Activated CD8-positive, alpha-beta memory T cell treated with anti-CD3 and anti-CD28 coated beads, Interleukin-2, amount 10 ng/mL, durations not matched to agents 7 days and 5 days (primary cell): ENCODE data around the gene ZNF236. TPM values are rescaled to one million over a fixed set of nuclear protein-coding genes. Genes with fewer than 3 reads are reported as not detected.
"Not testable (repeated sequence)": the region's sequence is repeated elsewhere in the genome, so short reads cannot be mapped to it uniquely, and the experiment has no call there.

ENCODE experiments used
- ATAC-seq: fragments of 150-1000 bp; cut with Tn5 transposase; one replicate; pipeline ENCODE4 v1.10.0; 2021; ENCODE audit warnings: moderate library complexity
- CTCF ChIA-PET: fragments of 350-600 bp; sonication (Branson Sonifier 250); formaldehyde crosslinking; loops from one replicate; lab custom pipeline; 2021; ENCODE audit warnings: antibody characterized with exemption; lab: Charles Lee
- DNase-seq: peaks from one replicate; pipeline ENCODE4 v3.0.0-alpha.2; 2020
- H3K27ac Mint-ChIP-seq: one replicate; pipeline ENCODE4 v1.8.0; 2021; ENCODE audit warnings: mild to moderate bottlenecking, mixed read lengths
- H3K27me3 Mint-ChIP-seq: one replicate; pipeline ENCODE4 v1.8.0; 2021; ENCODE audit warnings: mixed read lengths
- H3K36me3 Mint-ChIP-seq: one replicate; pipeline ENCODE4 v1.8.0; 2021; ENCODE audit warnings: mild to moderate bottlenecking, mixed read lengths
- H3K4me1 Mint-ChIP-seq: one replicate; pipeline ENCODE4 v1.8.0; 2021; ENCODE audit warnings: mixed read lengths
- H3K4me3 Mint-ChIP-seq: one replicate; pipeline ENCODE4 v1.8.0; 2021; ENCODE audit warnings: mild to moderate bottlenecking, moderate library complexity, mixed read lengths
- H3K9me3 Mint-ChIP-seq: one replicate; pipeline ENCODE4 v1.8.0; 2022; ENCODE audit warnings: low read depth, mixed read lengths
- total RNA-seq, 2 experiments: library from RNA; stranded (reverse); gene quantifications; one replicate each; pipeline ENCODE4 v1.2.3, GENCODE V29; 2021

Gene ZNF236
- total RNA-seq, 2 experiments from 2014 or later, result 16.8 to 22.9 TPM

DNA sequence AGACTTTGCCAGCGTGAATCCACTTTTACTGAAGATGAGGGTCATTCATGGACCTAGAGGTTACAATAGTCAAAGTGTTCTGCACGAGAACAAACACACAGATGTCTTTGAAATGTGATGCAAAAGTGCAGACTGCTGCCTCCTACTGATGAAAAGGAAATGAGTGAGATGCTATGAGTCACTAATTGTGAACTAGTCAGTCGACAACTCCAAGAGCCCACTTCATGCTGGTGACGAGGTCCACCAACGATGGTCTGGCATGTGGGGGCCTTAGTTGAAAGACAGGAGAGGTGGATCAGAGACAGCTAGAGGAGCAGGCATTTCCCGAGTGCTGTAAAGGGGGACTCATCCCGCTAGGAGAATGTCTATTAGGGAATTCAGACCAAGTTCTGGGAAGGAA, 17.1 kb upstream of the ZNF236 start:
- Mint-ChIP-seq H3K4me1 (peaks cover 7% of the 10 kb centered on the region), H3K9me3 (no peaks in the 10 kb centered on the region), H3K27ac (no peak overlapping the region), H3K36me3 (peaks cover 1% of the 10 kb centered on the region), H3K27me3 (peaks cover 15% of the 10 kb centered on the region), H3K4me3 (no peak overlapping the region)
- CTCF ChIA-PET, result interaction anchor here (0.9 kb wide), 1 partner anchor 178 kb away, joined by 3 read pairs; no protein-coding TSS in a partner anchor
- ATAC-seq (no peak), DNase-seq (no peak)

DNA sequence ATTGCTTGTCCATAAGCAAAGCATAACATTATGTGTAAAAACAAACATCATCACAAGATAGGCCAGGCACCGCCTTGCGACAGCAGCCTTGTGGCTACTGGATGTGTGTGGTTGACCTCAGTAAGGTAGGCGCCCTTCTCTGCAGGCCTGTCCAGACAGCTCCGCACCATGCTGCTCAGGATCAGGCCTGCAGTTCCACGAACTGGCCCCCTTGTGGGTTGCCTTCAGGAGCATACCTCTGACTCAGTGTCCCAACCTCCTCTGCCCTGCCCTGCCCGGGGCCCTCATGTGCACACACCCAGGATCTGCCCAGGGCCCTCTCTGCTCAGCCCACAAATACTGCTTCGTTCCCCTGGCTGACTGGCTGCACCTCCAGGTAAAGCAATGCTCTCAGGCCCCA, 16.1 kb upstream of the ZNF236 start:
- peaks cover 1% of the 10 kb centered on the region for H3K36me3 Mint-ChIP-seq
- no peaks in the 10 kb centered on the region for H3K9me3 Mint-ChIP-seq
- H3K27ac Mint-ChIP-seq, result no peak overlapping the region
- no peak for ATAC-seq
- peaks cover 6% of the 10 kb centered on the region for H3K27me3 Mint-ChIP-seq
- no peak for DNase-seq
- CTCF ChIA-PET, result interaction anchor here (0.9 kb wide), 1 partner anchor 176 kb away, joined by 3 read pairs; no protein-coding TSS in a partner anchor
- H3K4me1 Mint-ChIP-seq, result peaks cover 7% of the 10 kb centered on the region
- H3K4me3 Mint-ChIP-seq, result no peak overlapping the region

DNA sequence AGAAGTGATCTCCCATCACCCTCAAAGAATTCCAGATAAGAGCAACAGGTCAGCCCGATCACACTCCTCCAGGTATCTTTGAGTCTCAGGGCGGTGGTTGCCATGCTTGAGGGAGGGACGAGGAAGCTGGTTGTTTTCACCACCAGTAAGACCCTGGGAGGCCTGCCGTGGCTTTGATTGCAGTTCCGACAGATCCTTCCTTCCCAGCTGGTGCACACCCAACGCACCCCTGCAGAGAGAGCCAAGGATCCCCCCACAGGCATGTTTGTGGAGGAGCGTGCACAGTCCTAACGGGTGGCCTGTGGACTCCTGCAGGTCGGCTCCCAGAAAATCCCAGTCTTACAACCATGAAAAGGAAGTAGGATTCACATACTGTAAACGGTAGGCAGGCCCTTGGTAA, 13.8 kb upstream of the ZNF236 start:
- Mint-ChIP-seq H3K36me3 (peaks cover 1% of the 10 kb centered on the region), H3K4me3 (no peak overlapping the region), H3K4me1 (peaks cover 4% of the 10 kb centered on the region), H3K9me3 (no peaks in the 10 kb centered on the region), H3K27me3 (no peaks in the 10 kb centered on the region), H3K27ac (no peak overlapping the region)
- CTCF ChIA-PET, result interaction anchor here (0.7 to 1.3 kb wide), 3 partner anchors 9 to 114 kb away, joined by 3 to 4 read pairs (median 4); no protein-coding TSS in a partner anchor
- ATAC-seq (no peak), DNase-seq (no peak)

DNA sequence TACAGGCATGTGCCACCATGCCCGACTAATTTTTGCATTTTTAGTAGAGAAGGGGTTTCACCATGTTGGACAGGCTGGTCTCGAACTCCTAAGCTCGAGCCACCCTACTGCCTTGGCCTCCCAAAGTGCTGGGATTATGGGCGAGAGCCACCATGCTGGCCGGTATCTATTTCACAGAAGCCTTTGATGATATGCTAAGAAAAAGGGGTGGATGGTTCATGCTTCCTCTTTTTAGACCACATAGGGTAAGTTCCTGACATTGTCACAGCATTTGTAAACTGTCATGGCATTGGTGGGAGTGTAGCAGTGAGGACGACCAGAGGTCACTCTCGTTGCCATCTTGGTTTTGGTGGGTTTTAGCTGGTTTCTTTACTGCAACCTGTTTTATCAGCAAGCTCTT, 10.8 kb upstream of the ZNF236 start:
- DNase-seq, H3K27ac Mint-ChIP-seq, H3K27me3 Mint-ChIP-seq, H3K4me1 Mint-ChIP-seq, ATAC-seq, H3K4me3 Mint-ChIP-seq, H3K9me3 Mint-ChIP-seq: not testable (repeated sequence)
- CTCF ChIA-PET, result interaction anchor here (1.5 to 5.4 kb wide), 2 partner anchors 8 to 9 kb away, joined by 8 to 42 read pairs; no protein-coding TSS in a partner anchor
- H3K36me3 Mint-ChIP-seq, result peaks cover 16% of the 10 kb centered on the region

DNA sequence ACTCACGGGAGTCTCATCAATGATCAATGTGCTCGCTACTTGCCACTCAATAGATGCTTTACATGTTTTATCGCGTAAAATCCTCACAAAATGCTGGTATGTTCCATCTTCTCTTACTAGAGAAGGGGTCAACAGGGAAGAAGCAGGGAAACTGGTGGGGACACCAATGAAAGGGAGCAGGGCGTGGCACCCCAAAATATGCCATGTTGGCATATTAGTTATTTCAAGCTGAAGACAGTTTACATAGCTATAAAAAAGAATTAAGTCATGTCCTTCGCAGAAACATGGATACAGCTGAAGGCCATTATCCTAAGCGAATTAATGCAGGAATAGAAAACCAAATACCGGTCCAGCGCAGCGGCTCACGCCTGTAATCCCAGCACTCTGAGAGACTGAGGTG, 8.1 kb upstream of the ZNF236 start:
- Mint-ChIP-seq H3K4me1 (peaks cover 9% of the 10 kb centered on the region), H3K9me3 (no peaks in the 10 kb centered on the region), H3K4me3 (no peak overlapping the region), H3K27ac (no peak overlapping the region), H3K27me3 (no peaks in the 10 kb centered on the region), H3K36me3 (peaks cover 20% of the 10 kb centered on the region)
- ATAC-seq, result no peak
- CTCF ChIA-PET, result interaction anchor here (0.6 to 5.4 kb wide), 3 partner anchors 12 to 33 kb away, joined by 3 to 42 read pairs (median 3); no protein-coding TSS in a partner anchor
- no peak for DNase-seq

DNA sequence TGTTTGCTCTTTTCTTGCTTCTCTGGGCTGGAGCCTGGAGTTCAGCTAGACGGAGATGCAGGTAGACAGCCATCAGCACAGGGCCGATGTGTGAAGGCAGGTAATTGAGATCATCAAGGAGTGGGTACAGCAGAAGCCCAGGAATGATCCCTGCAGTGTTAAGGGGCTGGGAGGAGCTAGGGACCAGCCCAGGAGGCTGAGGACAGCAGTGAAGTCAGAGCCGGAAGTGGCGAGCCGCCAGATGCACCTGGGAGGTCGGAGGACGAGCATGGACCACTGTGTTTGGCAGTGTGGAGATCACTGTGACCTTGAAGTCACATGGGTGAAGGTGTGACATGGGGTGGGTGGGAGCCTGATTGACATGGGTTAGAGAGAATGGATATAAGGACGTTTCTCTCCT, 6.2 kb upstream of the ZNF236 start:
- peaks cover 24% of the 10 kb centered on the region for H3K4me1 Mint-ChIP-seq
- DNase-seq (no peak), ATAC-seq (no peak)
- H3K9me3 Mint-ChIP-seq, result no peaks in the 10 kb centered on the region
- H3K27me3 Mint-ChIP-seq, result no peaks in the 10 kb centered on the region
- no peak overlapping the region for H3K27ac Mint-ChIP-seq
- peaks cover 31% of the 10 kb centered on the region for H3K36me3 Mint-ChIP-seq
- no peak overlapping the region for H3K4me3 Mint-ChIP-seq
- CTCF ChIA-PET, result interaction anchor here (5.4 to 6.5 kb wide), 2 partner anchors 13 kb away, joined by 42 to 57 read pairs; no protein-coding TSS in a partner anchor

DNA sequence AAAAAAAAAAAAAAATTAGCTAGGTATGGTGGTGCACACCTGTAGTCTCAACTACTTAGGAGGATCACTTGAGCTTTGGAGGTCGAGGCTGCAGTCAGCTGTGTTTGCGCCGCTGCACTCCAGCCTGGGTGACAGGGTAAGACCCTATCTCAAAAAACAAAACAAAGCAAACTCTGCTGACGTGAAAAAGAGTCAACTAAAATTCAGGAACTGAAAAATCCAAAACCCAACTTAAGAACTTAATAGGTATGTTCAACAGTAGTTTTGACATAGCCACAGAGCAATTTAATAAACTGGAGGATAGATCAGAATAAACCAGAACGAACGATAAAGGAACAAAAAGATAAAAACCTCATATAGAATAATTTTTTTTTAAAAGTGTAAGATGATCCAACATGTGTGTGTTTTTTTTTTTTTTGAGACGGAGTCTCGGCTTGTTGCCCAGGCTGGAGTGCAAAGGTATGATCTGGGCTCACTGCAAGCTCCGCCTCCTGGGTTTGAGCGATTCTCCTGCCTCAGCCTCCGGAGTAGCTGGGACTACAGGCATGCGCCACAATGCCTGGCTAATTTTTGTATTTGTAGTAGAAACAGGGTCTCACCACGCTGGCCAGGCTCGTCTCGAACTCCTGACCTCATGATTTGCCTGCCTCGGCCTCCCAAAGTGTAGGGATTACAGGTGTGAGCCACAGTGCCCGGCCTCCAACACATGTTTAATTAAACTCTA, 4.3 kb upstream of the ZNF236 start:
- peaks cover 24% of the 10 kb centered on the region for H3K4me1 Mint-ChIP-seq
- CTCF ChIA-PET, result interaction anchor here (0.6 to 6.5 kb wide), 4 partner anchors 9 to 213 kb away, joined by 3 to 57 read pairs (median 4); no protein-coding TSS in a partner anchor
- ATAC-seq (no peak), DNase-seq (no peak)
- no peaks in the 10 kb centered on the region for H3K9me3 Mint-ChIP-seq
- no peaks in the 10 kb centered on the region for H3K27me3 Mint-ChIP-seq
- H3K36me3 Mint-ChIP-seq, result peaks cover 31% of the 10 kb centered on the region
- H3K4me3 Mint-ChIP-seq, result no peak overlapping the region
- no peak overlapping the region for H3K27ac Mint-ChIP-seq

DNA sequence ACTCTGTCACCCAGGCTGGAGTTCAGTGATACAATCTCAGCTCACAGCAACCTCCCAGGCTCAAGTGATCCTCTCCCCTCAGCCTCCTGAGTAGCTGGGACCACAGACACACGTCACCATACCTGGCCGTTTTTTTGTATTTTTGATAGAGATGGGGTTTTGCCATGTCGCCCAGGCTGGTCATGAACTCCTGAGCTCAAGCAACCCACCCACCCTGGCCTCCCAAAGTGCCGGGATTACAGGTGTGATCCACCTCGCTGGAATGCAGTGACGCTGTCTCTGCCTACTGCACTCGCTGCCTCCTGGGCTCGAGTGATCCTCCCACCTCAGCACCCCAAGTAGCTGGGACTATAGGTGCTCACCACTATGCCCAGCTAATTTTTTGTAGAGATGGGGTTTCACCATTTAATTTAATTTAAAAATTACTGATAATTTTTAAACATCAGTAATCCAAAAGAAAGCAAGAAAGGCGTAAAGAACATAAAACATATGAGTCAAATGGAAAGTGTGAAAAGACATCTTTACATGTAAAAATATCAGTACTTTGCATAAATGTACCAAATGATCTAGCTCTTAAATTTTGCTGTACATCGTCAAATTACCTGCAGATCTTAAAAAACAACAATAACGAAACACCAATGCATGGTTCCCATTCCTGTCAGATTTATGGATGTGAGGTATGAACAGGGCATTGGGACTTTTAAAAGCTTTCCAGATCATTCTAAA, 2.8 kb upstream of the ZNF236 start:
- DNase-seq (no peak), ATAC-seq (no peak)
- peaks cover 37% of the 10 kb centered on the region for H3K4me1 Mint-ChIP-seq
- H3K36me3 Mint-ChIP-seq, result peaks cover 28% of the 10 kb centered on the region
- peak overlapping the region; percentile 89 for H3K4me3 Mint-ChIP-seq
- H3K27me3 Mint-ChIP-seq, result no peaks in the 10 kb centered on the region
- no peaks in the 10 kb centered on the region for H3K9me3 Mint-ChIP-seq
- no peak overlapping the region for H3K27ac Mint-ChIP-seq
- CTCF ChIA-PET, result interaction anchor here (0.6 to 6.5 kb wide), 5 partner anchors 8 to 181 kb away, joined by 3 to 57 read pairs (median 6); no protein-coding TSS in a partner anchor

DNA sequence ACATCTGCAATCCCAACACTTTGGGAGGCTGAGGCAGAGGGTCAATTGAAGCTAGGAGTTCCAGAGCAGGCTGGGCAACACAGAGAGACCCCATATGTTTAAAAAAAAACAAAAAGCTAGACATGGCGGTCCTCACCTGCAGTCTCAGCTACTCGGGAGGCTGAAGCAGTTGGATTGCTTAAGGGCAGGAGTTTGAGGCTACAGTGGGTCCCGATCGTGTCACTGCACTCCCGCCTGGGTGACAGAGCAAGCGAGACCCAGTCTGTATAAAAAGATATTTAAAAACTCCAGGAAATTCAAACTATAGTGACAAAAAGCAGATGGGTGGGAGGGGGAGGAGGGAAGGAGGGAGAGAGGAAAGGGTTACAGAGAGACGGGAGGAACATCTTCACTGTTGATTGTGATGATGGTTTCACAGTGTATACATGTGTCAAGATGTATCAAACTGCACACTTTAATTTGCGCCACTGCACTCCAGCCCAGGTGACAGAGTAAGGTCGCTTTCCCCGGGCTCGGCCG, 942 bp upstream of the ZNF236 start:
- H3K4me1 Mint-ChIP-seq, result peaks cover 45% of the 10 kb centered on the region
- H3K4me3 Mint-ChIP-seq, result peak overlapping the region; percentile 89
- no peaks in the 10 kb centered on the region for H3K27me3 Mint-ChIP-seq
- peaks cover 20% of the 10 kb centered on the region for H3K36me3 Mint-ChIP-seq
- no peak for ATAC-seq
- DNase-seq, result no peak
- CTCF ChIA-PET, result interaction anchor here (1.0 to 6.5 kb wide), 6 partner anchors 19 to 191 kb away, joined by 3 to 57 read pairs (median 4); no protein-coding TSS in a partner anchor
- H3K9me3 Mint-ChIP-seq, result no peaks in the 10 kb centered on the region
- peak overlapping the region; percentile 91 for H3K27ac Mint-ChIP-seq

DNA sequence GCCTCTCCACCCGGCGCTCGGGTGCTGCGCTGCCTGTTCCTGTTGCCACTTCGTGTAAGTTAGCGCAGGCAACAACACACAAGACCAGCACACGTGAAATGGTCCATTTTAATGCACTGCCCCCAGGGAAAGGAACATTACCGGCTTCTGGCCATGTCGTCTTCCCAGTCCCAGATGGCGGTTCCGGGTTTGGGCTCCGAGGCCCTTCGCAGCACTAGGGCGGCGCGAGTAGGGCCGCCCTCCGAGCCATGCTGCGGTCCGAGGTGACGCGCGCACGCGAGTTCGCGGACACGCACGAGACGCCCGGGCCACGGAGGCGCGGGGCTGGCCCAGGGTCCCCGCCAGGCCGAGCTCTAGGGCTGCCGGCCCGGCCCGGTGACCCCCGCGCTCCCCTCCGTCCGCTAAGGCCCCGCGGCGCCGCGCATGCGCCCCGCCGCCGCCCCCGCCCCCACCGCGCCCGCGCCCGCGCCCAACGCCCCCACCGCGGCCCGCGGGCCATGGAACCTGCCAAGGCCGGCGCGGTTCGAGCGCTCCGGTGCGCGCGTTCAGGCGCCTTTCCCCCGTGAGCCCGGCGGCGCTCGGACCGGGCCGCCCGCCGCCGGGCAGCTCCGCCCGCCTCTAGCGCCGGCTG, 367 bp upstream of the ZNF236 start:
- CTCF ChIA-PET, result interaction anchor here (1.1 to 6.5 kb wide), 3 partner anchors 19 to 191 kb away, joined by 4 to 57 read pairs (median 4); no protein-coding TSS in a partner anchor
- ATAC-seq, result peak; percentile 70
- Mint-ChIP-seq H3K4me3 (peak overlapping the region; percentile 89), H3K9me3 (no peaks in the 10 kb centered on the region), H3K36me3 (peaks cover 18% of the 10 kb centered on the region), H3K27me3 (no peaks in the 10 kb centered on the region), H3K4me1 (peaks cover 49% of the 10 kb centered on the region), H3K27ac (peak overlapping the region; percentile 91)
- DNase-seq, result peak; percentile 76

DNA sequence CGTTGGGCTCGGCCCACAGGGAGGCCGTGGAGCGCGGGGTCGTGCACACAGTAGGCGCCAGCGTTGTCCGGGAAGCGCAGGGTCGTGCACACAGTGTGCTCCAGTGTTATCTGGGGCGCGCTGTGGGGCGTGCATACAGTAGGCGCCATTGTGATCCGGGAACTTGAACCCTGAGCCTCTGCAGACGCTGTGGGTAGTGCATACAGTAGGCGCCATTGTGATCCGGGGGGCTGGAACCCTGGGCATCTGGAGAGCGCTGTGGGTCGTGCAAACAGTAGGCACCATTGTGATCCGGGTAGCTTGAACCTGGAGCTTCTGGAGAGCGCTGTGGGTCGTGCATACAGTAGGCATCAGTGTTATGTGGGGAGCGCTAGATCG, 793 bp downstream of the ZNF236 start:
- H3K4me3 Mint-ChIP-seq, result peak overlapping the region; percentile 87
- H3K9me3 Mint-ChIP-seq, result no peaks in the 10 kb centered on the region
- peaks cover 16% of the 10 kb centered on the region for H3K36me3 Mint-ChIP-seq
- CTCF ChIA-PET, result interaction anchor here (1.9 kb wide), 1 partner anchor 21 kb away, joined by 10 read pairs; no protein-coding TSS in a partner anchor
- H3K27ac Mint-ChIP-seq, result peak overlapping the region; percentile 82
- ATAC-seq (no peak), DNase-seq (peak; percentile 43)
- H3K4me1 Mint-ChIP-seq, result peaks cover 53% of the 10 kb centered on the region
- no peaks in the 10 kb centered on the region for H3K27me3 Mint-ChIP-seq

DNA sequence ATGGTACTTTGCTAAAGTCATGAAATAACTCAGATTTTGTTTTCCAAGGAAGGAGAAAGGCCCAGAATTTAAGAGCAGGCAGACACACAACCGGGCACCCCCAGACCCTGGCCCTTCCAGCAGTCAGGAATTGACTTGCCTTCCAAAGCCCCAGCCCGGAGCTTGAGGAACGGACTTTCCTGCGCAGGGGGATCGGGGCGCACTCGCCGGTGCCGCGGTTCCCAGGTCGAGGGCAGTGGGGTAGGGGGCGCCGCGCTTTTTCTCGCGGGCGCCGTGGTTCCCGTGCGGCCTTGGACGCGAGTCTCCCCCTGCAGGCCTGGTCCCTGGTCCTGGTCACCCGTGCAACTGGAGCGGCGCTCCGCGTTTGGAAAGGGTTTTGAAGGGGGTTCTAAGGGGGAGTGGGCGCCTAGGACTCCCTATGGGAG, 1.2 kb downstream of the ZNF236 start:
- peaks cover 50% of the 10 kb centered on the region for H3K4me1 Mint-ChIP-seq
- CTCF ChIA-PET, result interaction anchor here (1.1 to 1.9 kb wide), 2 partner anchors 21 to 231 kb away, joined by 4 to 10 read pairs; no protein-coding TSS in a partner anchor
- H3K4me3 Mint-ChIP-seq, result peak overlapping the region; percentile 87
- DNase-seq (no peak), ATAC-seq (no peak)
- peak overlapping the region; percentile 82 for H3K27ac Mint-ChIP-seq
- H3K27me3 Mint-ChIP-seq, result no peaks in the 10 kb centered on the region
- peaks cover 16% of the 10 kb centered on the region for H3K36me3 Mint-ChIP-seq
- H3K9me3 Mint-ChIP-seq, result no peaks in the 10 kb centered on the region
